ENCODE results near the gene TNFRSF1A. TPM values are rescaled to one million over a fixed set of nuclear protein-coding genes. Genes with fewer than 3 reads are reported as not detected.
"Not testable (repeated sequence)": the region's sequence is repeated elsewhere in the genome, so short reads cannot be mapped to it uniquely, and the experiment has no call there.

Gene TNFRSF1A
- total RNA-seq, 1 donor = 217 TPM

- no peak for DNase-seq (ENCODE audit: low read depth in 2 of 3, low spot score in 2 of 3)
Observed at GRCh38 chr12:6338955-6339354, 2.9 kb downstream of the TNFRSF1A start.

DNA sequence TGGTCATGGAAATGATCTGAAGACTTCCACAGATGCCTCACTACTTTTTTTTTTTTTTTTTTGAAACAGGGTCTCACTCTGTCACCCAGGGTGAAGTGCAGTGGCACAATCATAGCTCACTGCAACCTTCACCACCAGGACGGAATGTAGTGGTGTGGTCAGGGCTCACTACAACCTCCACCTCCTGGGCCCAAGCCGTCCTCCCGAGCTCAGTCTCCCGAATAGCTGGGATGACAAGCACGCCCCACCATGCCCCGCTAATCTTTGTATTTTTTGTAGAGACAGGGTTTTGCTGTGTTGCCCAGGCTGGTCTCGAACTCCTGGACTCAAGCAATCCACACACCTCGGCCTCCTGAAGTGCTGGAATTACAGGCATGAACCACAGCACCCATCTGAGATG, 3.3 kb downstream of the TNFRSF1A start:
- not testable (repeated sequence) for DNase-seq (ENCODE audit: low read depth in 2 of 3, low spot score in 2 of 3)

DNA sequence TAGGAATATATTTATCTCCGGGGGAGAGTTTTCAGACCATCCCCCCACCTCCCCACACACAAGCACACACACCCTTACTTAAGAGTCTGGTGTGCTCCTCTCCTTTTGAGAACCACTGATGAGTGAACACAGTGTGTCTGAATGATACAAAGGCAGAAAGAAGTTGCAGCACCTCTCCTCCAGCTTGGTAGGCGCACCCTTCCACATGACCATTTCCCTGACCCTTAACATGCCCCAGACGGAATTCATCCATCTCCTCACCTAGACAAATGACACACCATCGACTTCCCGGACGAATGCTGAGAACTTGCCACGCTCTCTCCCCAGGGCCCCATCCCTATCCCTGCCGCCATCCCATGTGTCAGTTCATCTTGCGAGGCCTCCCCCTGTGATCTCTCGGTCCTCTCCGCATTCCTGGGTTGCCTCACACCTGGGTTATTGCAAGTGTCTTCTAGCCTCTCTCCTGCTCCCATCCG, 3.9 kb downstream of the TNFRSF1A start:
- no peak for DNase-seq (ENCODE audit: low read depth in 2 of 3, low spot score in 2 of 3)

DNA sequence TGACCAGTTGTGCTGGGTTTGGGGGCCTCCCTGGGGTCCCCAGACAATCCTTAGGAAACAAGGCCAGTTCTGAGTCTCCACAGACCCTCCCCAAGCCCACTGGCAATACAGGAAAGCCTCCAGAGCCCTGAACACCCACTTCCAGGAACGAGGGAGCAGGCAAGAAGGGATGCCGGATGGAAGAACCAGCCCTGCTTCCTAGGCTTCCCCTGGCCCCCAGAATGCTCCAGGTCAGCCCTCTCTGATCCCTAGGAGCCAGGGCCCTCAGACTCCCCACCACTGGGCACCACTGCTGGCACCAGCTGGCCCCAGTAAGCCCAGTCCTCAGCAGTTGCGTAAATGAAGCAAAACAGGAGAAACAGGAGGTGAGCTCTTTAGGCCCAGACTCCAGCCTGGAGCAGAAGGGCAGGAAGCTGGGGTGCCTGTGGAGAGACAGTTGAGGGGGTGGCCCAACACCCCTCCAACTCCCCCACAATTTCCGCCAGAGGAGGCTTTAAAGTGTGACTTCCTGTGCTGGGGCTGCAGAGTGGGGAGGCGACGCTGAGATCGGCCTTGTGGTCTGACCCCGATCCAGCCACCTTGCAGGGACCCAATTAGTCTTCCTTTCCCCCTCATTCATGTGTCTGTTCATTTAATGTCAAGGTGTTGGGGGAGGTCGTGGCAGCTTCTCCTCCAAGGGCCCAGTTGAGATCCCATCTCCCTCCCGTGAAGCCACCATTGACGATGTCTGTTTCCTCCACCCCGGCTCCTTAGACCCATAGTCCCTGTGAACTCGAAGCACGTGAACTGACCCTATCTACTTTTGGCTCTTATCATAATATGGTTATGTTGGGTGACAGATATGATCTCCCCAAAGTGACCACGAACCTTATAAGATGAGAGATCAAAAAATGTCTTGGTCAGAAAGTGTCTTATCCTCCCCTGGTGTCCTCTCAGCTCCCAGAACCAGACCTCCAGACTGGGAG, 4.7 kb downstream of the TNFRSF1A start:
- DNase-seq (ENCODE audit: low read depth in 2 of 3, low spot score in 2 of 3) = peak in 2 of 3 donors; percentile 70 to 88

DNA sequence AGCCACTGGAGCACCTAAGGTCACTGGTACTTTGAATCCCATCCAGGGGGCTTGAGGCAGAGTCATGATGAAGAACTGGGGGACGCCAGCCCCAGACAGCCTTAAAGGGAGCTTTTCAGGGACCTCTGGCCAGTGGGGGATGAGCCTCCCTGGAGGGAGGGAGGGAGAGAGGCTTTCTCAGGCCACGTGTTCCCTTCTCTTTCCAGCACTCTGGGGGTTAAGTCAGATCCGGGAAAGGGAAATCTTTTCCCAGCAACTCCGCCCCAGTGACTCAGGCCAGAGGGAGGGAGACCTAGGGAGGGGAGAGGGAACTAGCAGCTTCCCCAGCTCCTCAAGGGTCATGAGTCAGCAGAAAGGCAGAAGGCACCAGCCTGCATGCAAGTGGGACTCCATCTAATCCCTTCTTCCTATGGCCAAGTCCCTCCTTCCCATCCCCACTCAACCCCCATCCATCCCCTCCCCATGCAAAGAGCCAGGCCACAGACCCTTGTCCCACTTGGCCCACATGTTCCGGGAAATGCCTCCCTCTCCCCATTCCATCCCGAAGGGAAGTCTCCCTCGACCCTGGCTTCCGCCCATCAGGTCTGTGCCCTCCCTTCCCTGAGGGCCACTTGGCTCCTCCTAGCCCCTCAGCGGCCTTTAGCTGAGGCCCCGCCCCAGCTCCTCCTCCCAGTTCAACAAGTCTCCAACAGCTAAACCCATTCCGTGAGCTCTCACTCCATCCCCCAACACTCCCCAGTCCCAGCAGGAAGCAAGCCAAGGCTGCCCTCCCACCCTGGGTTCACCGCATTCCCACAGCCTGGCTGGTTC, 5.6 kb downstream of the TNFRSF1A start:
- DNase-seq (ENCODE audit: low read depth in 2 of 3, low spot score in 2 of 3) = peak in 2 of 3 donors; percentile 80 to 84

DNA sequence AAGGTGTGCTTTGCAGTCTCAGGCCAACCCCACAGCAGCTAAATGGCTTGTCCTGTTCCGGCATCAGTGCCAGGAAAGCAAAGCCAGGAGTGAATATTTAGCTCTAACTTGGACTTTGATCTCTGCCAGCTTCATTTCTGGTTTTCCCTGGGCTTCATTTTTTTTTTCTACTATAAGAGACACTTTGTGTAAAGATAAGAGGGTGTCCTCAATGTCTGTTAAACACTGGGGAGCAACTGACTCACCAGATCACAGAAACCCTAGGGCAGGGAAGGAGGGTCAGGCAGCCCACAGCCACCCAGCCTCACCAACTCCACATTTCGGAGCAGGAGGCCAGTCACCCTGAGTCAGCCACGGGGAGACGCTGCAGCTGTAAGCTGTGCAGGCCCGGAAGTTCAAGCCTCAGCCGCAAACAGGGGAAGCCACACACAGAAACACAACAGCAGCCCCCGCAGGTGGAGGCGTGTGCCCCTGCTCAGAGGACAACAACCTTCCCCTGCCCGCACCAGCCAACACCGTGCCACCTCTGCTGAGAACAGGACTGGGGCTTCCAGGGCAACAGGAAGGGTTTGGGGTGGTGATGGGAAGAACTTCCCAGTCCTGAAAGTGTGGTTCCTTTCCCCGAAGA, 6.3 kb downstream of the TNFRSF1A start:
- peak; percentile 54 to 92 (median 89) for DNase-seq (ENCODE audit: low read depth in 2 of 3, low spot score in 2 of 3)

GRCh38 chr12:6334940-6335450, 6.9 kb downstream of the TNFRSF1A start:
- DNase-seq (ENCODE audit: low read depth in 2 of 3, low spot score in 2 of 3) = no peak

- no peak for DNase-seq (ENCODE audit: low read depth in 2 of 3, low spot score in 2 of 3)
Observed at GRCh38 chr12:6334359-6334758, 7.5 kb downstream of the TNFRSF1A start.

DNA sequence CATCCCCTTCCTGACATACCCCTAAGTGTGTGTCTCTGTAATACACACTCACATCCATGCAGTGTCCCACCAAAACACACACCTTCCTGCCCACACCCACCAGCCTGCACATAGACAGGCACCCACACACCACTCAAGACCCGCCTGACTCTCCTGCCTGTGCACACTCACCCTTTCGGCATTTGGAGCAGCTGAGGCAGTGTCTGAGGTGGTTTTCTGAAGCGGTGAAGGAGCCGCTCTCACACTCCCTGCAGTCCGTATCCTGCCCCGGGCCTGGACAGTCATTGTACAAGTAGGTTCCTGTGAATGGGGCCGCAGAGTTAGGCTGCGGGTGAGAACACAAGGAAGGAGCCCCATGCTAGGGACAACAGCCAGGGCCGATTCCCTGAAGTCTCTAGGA, 8.3 kb downstream of the TNFRSF1A start:
- DNase-seq (ENCODE audit: low read depth in 2 of 3, low spot score in 2 of 3) = no peak

DNA sequence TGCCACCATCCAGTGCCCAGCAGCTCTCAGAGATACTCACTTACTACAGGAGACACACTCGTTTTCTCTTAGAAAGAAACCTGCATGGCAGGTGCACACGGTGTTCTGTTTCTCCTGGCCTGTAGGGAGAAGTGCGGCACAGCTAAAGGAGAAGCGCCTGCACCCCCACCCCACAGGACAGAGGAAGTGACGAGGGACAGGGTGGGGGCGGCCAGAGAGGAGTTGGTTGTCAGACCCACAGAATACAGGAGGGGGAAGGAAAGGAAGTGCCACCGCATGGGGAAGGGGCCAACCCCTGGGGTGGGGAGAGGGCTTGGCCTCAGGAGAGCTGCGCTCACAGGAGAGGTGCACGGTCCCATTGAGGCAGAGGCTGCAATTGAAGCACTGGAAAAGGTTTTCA, 8.8 kb downstream of the TNFRSF1A start:
- peak in 1 of 3 donors; percentile 33 for DNase-seq (ENCODE audit: low read depth in 2 of 3, low spot score in 2 of 3)

DNA sequence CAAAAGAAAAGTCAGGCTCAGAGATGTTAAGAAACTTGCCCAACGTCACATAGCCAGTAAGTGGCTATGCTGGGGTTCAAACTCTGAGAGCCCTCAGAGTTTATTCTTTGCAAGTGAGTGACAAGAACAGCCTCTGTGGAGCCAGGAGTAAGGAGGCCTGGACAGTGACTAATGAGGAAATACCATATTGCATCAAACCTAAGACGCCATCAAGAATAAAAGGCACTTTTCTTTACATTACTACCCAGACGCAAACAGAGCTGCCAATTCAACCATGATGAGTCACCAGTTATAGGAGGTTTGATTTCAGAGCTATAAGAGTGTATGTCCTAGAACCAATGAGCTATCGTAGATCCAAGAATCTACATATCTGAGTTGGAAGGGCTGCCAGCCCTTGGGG, 9.4 kb downstream of the TNFRSF1A start:
- no peak for DNase-seq (ENCODE audit: low read depth in 2 of 3, low spot score in 2 of 3)

- DNase-seq (ENCODE audit: low read depth in 2 of 3, low spot score in 2 of 3) = no peak
Observed at GRCh38 chr12:6330999-6331714, 10.7 kb downstream of the TNFRSF1A start.

DNA sequence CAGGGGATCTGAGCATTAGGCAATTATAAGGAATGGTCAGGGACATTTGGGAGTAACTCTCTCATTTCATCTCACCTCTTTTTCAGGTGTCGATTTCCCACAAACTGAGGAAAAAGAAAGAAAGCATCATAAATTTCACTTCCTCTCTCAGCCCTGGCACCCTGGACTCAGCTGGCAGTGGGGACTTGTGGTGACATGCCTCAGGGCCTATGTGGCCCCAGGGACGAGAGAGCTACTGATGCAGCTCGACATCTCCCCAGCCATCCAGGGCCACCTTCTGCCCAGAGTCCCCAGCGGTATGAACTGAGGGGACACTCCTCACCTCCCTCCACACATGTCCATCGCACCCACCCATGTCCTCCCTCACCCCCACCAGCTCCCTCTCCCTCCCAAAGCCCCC, 11.7 kb downstream of the TNFRSF1A start:
- no peak for DNase-seq (ENCODE audit: low read depth in 2 of 3, low spot score in 2 of 3)

DNA sequence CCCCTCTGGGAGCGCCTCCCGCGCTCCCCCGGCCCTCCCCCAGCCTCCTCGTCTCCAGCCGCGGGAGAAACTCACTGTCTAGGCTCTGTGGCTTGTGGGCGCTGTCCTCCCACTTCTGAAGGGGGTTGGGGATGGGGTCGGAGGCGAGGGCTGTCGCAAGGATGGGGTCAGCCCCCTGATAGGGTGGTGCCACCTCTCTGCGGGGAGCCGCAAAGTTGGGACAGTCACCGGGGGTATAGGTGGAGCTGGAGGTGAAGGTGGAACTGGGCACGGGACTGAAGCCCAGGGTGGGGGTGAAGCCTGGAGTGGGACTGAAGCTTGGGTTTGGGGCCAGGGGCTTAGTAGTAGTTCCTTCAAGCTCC, 12.2 kb downstream of the TNFRSF1A start:
- DNase-seq (ENCODE audit: low read depth in 2 of 3, low spot score in 2 of 3) = no peak

- DNase-seq (ENCODE audit: low read depth in 2 of 3, low spot score in 2 of 3) = no peak
Observed at GRCh38 chr12:6328945-6329702, 12.8 kb downstream of the TNFRSF1A start.

DNA sequence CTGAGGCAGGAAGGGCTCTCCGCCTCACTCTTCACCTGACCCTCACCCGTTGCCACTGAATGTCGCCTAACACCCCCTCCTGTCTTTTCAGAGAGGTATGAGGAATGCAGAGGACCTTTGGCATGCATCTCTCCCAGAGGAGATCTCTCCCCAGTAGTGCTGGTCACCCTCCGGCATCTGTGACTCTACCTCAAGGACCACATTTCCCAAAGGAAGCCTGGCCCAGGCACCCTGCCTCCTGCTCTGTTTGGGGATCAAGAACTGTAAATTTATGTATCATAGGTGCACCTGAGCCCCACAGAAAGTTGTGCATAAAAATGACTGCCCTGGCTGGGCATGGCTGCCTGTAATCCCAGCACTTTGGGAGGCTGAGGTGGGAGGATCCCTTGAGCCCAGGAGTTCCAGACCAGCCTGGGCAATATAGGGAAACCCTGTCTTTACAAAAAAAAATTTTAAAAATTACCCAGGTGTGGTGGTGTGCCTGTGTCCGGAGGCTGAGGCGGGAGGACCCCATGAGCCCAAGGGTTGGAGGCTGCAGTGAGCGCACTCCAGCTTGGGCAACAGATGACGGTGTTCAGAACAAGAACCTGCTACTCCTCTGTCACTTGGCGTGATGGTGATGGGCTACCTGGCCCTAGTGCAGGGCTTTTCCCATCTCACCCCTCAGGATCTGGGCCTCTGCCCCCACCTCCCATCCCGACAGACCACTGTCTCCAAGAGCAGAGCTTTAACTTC, 13.7 kb downstream of the TNFRSF1A start:
- DNase-seq (ENCODE audit: low read depth in 2 of 3, low spot score in 2 of 3) = no peak

DNA sequence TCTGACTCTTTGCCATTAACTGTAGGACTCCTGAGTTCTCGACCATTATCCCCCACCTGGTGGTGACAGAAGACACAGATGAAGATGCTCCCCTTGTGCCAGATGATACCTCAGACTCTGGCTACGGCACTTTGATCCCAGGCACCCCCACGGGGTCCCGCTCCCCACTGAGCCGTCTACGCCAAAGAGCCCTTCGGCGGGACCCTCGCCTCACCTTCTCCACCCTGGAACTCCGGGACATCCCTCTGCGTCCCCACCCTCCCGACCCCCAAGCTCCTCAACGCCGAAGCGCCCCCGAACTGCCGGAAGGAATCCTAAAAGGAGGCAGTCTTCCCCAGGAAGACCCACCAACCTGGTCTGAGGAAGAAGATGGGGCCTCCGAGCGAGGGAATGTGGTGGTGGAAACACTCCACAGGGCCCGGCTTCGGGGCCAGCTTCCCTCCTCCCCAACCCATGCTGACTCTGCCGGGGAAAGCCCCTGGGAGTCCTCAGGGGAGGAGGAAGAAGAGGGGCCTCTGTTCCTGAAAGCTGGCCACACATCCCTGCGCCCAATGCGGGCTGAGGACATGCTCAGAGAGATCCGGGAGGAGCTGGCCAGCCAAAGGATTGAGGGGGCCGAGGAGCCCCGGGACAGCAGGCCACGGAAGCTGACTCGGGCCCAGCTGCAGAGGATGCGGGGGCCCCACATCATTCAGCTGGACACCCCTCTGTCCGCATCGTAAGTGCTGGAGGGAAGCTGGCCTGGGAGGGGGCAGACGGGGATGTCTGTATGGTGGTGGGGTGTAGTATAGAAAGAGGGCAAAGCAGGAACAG, 14.4 kb downstream of the TNFRSF1A start:
- DNase-seq (ENCODE audit: low read depth in 2 of 3, low spot score in 2 of 3) = no peak
